HepG2 (cell line): ENCODE measurements around the gene GRID1.

Experiments used
- CTCF ChIP-seq: sonication (generic); formaldehyde crosslinking; IDR thresholded peaks from 2 replicates; pipeline ENCODE4 v1.5.0; 2020; ENCODE audit warnings: mild to moderate bottlenecking, missing genetic modification reagents, moderate library complexity
- EP300 ChIP-seq, 3 experiments: sonication (generic) in 1 of 3; formaldehyde crosslinking in 1 of 3; IDR thresholded peaks; 2 replicates each; pipeline versions ENCODE4 v1.5.1 to v1.6.1; 2011 to 2020; ENCODE audit warnings: low read depth in 2 of 3, low read length in 2 of 3, borderline replicate concordance in 1 of 3, improper control_type of control experiment in 1 of 3, mild to moderate bottlenecking in 1 of 3, missing genetic modification reagents in 1 of 3, moderate library complexity in 1 of 3
- EZH2 ChIP-seq: conservative IDR thresholded peaks from 2 replicates; pipeline ENCODE4 v1.6.1; 2012; ENCODE audit warnings: mild to moderate bottlenecking, low read depth, low read length, moderate library complexity
- HDAC2 ChIP-seq: sonication (generic); formaldehyde crosslinking; IDR thresholded peaks from 2 replicates; pipeline ENCODE4 v1.4.0; 2020; ENCODE audit warnings: missing genetic modification reagents
- POLR2A ChIP-seq, 2 experiments: IDR thresholded peaks; 2 replicates each; pipeline ENCODE4 v1.6.1; 2011; ENCODE audit warnings: low read depth in 2 of 2, low read length in 2 of 2, mild to moderate bottlenecking in 1 of 2, moderate library complexity in 1 of 2; ENCODE audit not compliant: insufficient read depth in 1 of 2
- ZBTB26 ChIP-seq: IDR thresholded peaks from 2 replicates; pipeline ENCODE4 v1.6.1; 2016; ENCODE audit warnings: missing compliant biosample characterization, missing genetic modification reagents, borderline replicate concordance
- ZC3H4 ChIP-seq: sonication (generic); formaldehyde crosslinking; IDR thresholded peaks from 2 replicates; pipeline ENCODE4 v1.4.0; 2020; ENCODE audit warnings: missing genetic modification reagents, borderline replicate concordance
- ZMYM2 ChIP-seq: sonication (generic); formaldehyde crosslinking; IDR thresholded peaks from 2 replicates; pipeline ENCODE4 v1.8.0; 2022; ENCODE audit warnings: mild to moderate bottlenecking, missing genetic modification reagents
- ZNF12 ChIP-seq: sonication (generic); formaldehyde crosslinking; IDR thresholded peaks from 2 replicates; pipeline ENCODE4 v1.5.0; 2020; ENCODE audit warnings: missing genetic modification reagents
- ZNF468 ChIP-seq: sonication (generic); formaldehyde crosslinking; IDR thresholded peaks from 2 replicates; pipeline ENCODE4 v1.8.0; 2022; ENCODE audit warnings: mild to moderate bottlenecking, moderate library complexity, missing genetic modification reagents
- ZNF768 ChIP-seq: sonication (generic); formaldehyde crosslinking; IDR thresholded peaks from 2 replicates; pipeline ENCODE4 v1.4.0; 2020; ENCODE audit warnings: missing genetic modification reagents
- ZNF770 ChIP-seq: sonication (generic); formaldehyde crosslinking; IDR thresholded peaks from 2 replicates; pipeline ENCODE4 v1.5.0; 2020; ENCODE audit warnings: mild to moderate bottlenecking, missing genetic modification reagents

GRCh38 chr10:85661123-85661522 lies 705.5 kb downstream of the GRID1 start:
- TF ChIP-seq CTCF, result no peak
- no peak for TF ChIP-seq ZNF770 (CRISPR knock-in tag)
- TF ChIP-seq EZH2, result no peak
- no peak for TF ChIP-seq ZMYM2 (CRISPR knock-in tag)
- no peak for TF ChIP-seq EP300 (IDR thresholded peaks at IDR 0.05; ENCODE audit: low read depth in 2 of 2, low read length in 2 of 2)
- TF ChIP-seq EP300 (CRISPR knock-in tag; IDR thresholded peaks at IDR 0.05; ENCODE audit: borderline replicate concordance), result no peak
- no peak for TF ChIP-seq ZNF12 (CRISPR knock-in tag)
- TF ChIP-seq ZBTB26 (CRISPR knock-in tag), result no peak
- TF ChIP-seq ZC3H4 (CRISPR knock-in tag), result no peak
- TF ChIP-seq ZNF768 (CRISPR knock-in tag), result no peak
- no peak for TF ChIP-seq POLR2A (IDR thresholded peaks at IDR 0.05; ENCODE audit: insufficient read depth in 1 of 2, low read depth in 2 of 2, low read length in 2 of 2)
- TF ChIP-seq HDAC2 (CRISPR knock-in tag), result no peak
- no peak for TF ChIP-seq ZNF468
